OCI-LY1 (cell line): ENCODE results near the gene MSH3.

ENCODE experiments used
- EZH2 ChIP-seq: fragments of 200-600 bp; sonication (generic), shearing (Covaris generic); IDR thresholded peaks from 2 replicates; pipeline ENCODE4 v1.8.0; 2017; ENCODE audit warnings: borderline replicate concordance, mixed run types, mild to moderate bottlenecking, antibody characterized with exemption, low read length, moderate library complexity, mixed read lengths
- TF ChIP-seq, protein P1 (sequence below): fragments of 200-600 bp; sonication (generic), shearing (Covaris generic); IDR thresholded peaks from 2 replicates; pipeline ENCODE4 v1.5.1; 2017; ENCODE audit warnings: mild to moderate bottlenecking, antibody characterized with exemption, low read length, moderate library complexity, mixed read lengths

- TF ChIP-seq, protein P1, sequence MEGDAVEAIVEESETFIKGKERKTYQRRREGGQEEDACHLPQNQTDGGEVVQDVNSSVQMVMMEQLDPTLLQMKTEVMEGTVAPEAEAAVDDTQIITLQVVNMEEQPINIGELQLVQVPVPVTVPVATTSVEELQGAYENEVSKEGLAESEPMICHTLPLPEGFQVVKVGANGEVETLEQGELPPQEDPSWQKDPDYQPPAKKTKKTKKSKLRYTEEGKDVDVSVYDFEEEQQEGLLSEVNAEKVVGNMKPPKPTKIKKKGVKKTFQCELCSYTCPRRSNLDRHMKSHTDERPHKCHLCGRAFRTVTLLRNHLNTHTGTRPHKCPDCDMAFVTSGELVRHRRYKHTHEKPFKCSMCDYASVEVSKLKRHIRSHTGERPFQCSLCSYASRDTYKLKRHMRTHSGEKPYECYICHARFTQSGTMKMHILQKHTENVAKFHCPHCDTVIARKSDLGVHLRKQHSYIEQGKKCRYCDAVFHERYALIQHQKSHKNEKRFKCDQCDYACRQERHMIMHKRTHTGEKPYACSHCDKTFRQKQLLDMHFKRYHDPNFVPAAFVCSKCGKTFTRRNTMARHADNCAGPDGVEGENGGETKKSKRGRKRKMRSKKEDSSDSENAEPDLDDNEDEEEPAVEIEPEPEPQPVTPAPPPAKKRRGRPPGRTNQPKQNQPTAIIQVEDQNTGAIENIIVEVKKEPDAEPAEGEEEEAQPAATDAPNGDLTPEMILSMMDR = no peak
- TF ChIP-seq EZH2 = no peak
Observed at GRCh38 chr5:80781356-80781755, 126.9 kb downstream of the MSH3 start.
